OCI-LY3 (cell line): Measurements from ENCODE around the gene PROCR.
"Not testable (repeated sequence)": the region's sequence is repeated elsewhere in the genome, so short reads cannot be mapped to it uniquely, and the experiment has no call there.

Experiments used
- H2AFZ ChIP-seq: fragments of 200-600, 300-600 bp; shearing (Covaris generic); 2 replicates; pipeline ENCODE4 v1.6.0; 2014; ENCODE audit warnings: antibody characterized with exemption, low read depth, low read length
- H3K27ac ChIP-seq: fragments of 200-600, 300-600 bp; sonication (generic); 2 replicates; pipeline ENCODE4 v1.5.1; 2014; ENCODE audit warnings: mild to moderate bottlenecking, low read length, moderate library complexity, mixed read lengths
- H3K27me3 ChIP-seq: fragments of 200-600, 300-600 bp; sonication (generic); 2 replicates; pipeline ENCODE4 v1.6.1; 2014; ENCODE audit warnings: low read depth, low read length, mixed read lengths
- H3K36me3 ChIP-seq: fragments of 200-600, 300-600 bp; sonication (generic); replicated peaks from 2 replicates; pipeline ENCODE3; 2014; ENCODE audit warnings: low read depth, low read length, mixed read lengths
- H3K4me1 ChIP-seq: fragments of 300-600, 200-600 bp; sonication (generic); 2 replicates; pipeline ENCODE4 v1.6.1; 2014; ENCODE audit warnings: low read length, mixed read lengths
- H3K4me2 ChIP-seq: fragments of 200-600, 300-600 bp; sonication (generic); 2 replicates; pipeline ENCODE4 v1.6.1; 2014; ENCODE audit warnings: low read length, mixed read lengths
- H3K4me3 ChIP-seq: fragments of 300-600, 200-600 bp; sonication (generic); 2 replicates; pipeline ENCODE4 v1.5.1; 2014; ENCODE audit warnings: antibody characterized with exemption, mild to moderate bottlenecking, low read length, moderate library complexity
- H3K79me2 ChIP-seq: fragments of 300-600, 200-600 bp; shearing (Covaris generic); 2 replicates; pipeline ENCODE4 v1.6.1; 2014; ENCODE audit warnings: mild to moderate bottlenecking, low read length, mixed read lengths
- H3K9ac ChIP-seq: fragments of 300-600, 200-600 bp; shearing (Covaris generic); 2 replicates; pipeline ENCODE4 v1.6.0; 2014; ENCODE audit warnings: mild to moderate bottlenecking, low read length, moderate library complexity
- H3K9me3 ChIP-seq: fragments of 200-600, 300-600 bp; shearing (Covaris generic); 2 replicates; pipeline ENCODE4 v1.6.1; 2014; ENCODE audit warnings: low read length, mixed read lengths; ENCODE audit not compliant: insufficient read depth
- H4K20me1 ChIP-seq: fragments of 200-600, 300-600 bp; sonication (generic); 2 replicates; pipeline ENCODE4 v1.6.1; 2016; ENCODE audit warnings: low read length, mixed read lengths; ENCODE audit not compliant: insufficient read depth
- CTCF ChIP-seq: fragments of 200-600, 300-600 bp; sonication (generic); IDR thresholded peaks from 2 replicates; pipeline ENCODE4 v1.5.1; 2014; ENCODE audit warnings: antibody characterized with exemption, low read length, low read depth
- EZH2phosphoT487 ChIP-seq: fragments of 200-600 bp; shearing (Covaris generic); IDR thresholded peaks from 2 replicates; pipeline ENCODE4 v1.6.1; 2018; ENCODE audit warnings: antibody characterized with exemption, mixed run types, low read depth

Gene PROCR

DNA sequence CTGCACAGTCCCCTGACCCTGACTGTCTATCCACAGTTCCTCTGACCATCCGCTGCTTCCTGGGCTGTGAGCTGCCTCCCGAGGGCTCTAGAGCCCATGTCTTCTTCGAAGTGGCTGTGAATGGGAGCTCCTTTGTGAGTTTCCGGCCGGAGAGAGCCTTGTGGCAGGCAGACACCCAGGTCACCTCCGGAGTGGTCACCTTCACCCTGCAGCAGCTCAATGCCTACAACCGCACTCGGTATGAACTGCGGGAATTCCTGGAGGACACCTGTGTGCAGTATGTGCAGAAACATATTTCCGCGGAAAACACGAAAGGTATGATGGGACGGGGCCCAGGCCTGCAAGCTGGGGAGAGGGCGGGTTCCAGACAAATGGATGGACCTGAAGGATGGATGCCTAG lies 4.3 kb downstream of the PROCR start:
- Histone ChIP-seq H3K36me3 (no peaks in the 10 kb centered on the region), H3K4me2 (no peak overlapping the region), H2AFZ (no peak overlapping the region), H3K4me1 (peaks cover 9% of the 10 kb centered on the region; the same call in 1 of the 2 replicates), H3K4me3 (no peak overlapping the region), H3K27ac (no peak overlapping the region), H3K79me2 (no peaks in the 10 kb centered on the region), H3K9me3 (no peaks in the 10 kb centered on the region), H3K9ac (no peak overlapping the region), H3K27me3 (no peaks in the 10 kb centered on the region), H4K20me1 (no peaks in the 10 kb centered on the region)
- TF ChIP-seq EZH2phosphoT487 (no peak), CTCF (no peak)

GRCh38 chr20:35179292-35180212 lies 7.7 kb downstream of the PROCR start:
- no peaks in the 10 kb centered on the region for H3K36me3 ChIP-seq
- no peak overlapping the region for H3K4me3 ChIP-seq
- no peaks in the 10 kb centered on the region for H3K4me1 ChIP-seq
- H4K20me1 ChIP-seq: no peaks in the 10 kb centered on the region
- TF ChIP-seq EZH2phosphoT487: no peak
- TF ChIP-seq CTCF: no peak
- no peak overlapping the region for H3K4me2 ChIP-seq
- no peaks in the 10 kb centered on the region for H3K79me2 ChIP-seq
- H3K9me3 ChIP-seq: no peaks in the 10 kb centered on the region
- no peak overlapping the region for H3K27ac ChIP-seq
- H3K27me3 ChIP-seq: peaks cover 3% of the 10 kb centered on the region; the same call in 1 of the 2 replicates
- H3K9ac ChIP-seq: no peak overlapping the region
- H2AFZ ChIP-seq: no peak overlapping the region

GRCh38 chr20:35180266-35180665 lies 8.4 kb downstream of the PROCR start:
- Histone ChIP-seq H3K27me3 (peaks cover 3% of the 10 kb centered on the region; the same call in 1 of the 2 replicates), H3K4me3 (no peak overlapping the region), H3K27ac (no peak overlapping the region), H3K9me3 (no peaks in the 10 kb centered on the region), H4K20me1 (no peaks in the 10 kb centered on the region), H3K79me2 (no peaks in the 10 kb centered on the region), H3K4me1 (no peaks in the 10 kb centered on the region), H3K36me3 (no peaks in the 10 kb centered on the region), H2AFZ (no peak overlapping the region), H3K4me2 (no peak overlapping the region), H3K9ac (no peak overlapping the region)
- TF ChIP-seq CTCF: no peak
- no peak for TF ChIP-seq EZH2phosphoT487

GRCh38 chr20:35181731-35182130 lies 9.9 kb downstream of the PROCR start:
- Histone ChIP-seq H4K20me1 (no peaks in the 10 kb centered on the region), H3K4me2 (no peak overlapping the region), H3K27me3 (peaks cover 3% of the 10 kb centered on the region; the same call in 1 of the 2 replicates), H3K79me2 (no peaks in the 10 kb centered on the region), H3K9ac (no peak overlapping the region), H2AFZ (no peak overlapping the region), H3K4me1 (no peaks in the 10 kb centered on the region), H3K4me3 (no peak overlapping the region), H3K9me3 (no peaks in the 10 kb centered on the region), H3K27ac (no peak overlapping the region), H3K36me3 (no peaks in the 10 kb centered on the region)
- TF ChIP-seq EZH2phosphoT487 (no peak), CTCF (no peak)

DNA sequence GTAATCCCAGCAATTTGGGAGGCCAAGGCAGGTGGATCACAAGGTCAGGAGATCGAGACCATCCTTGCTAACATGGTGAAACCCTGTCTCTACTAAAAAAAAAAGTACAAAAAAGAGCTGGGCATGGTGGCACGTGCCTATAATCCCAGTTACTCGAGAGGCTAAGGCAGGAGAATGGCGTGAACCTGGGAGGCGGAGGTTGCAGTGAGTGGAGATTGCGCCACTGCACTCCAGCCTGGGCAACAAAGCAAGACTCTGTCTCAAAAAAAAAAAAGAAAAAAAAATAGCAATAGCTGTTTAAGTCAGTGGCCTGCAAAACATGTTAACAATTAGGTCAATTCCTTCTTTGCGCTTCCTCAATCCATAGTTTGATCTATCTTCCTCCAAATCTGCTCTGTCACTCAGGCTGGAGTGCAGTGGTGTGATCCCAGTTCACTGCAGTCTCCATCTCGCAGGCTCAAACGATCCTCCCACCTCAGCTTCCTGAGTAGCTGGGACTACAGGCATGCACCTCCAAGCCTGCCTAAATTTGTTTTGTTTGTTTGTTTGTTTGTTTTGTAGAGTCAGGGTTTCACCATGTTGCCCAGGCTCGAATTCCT lies 14.9 kb downstream of the PROCR start:
- H2AFZ ChIP-seq, H3K36me3 ChIP-seq, H3K27me3 ChIP-seq, H3K9ac ChIP-seq, H3K4me2 ChIP-seq, H3K9me3 ChIP-seq, H3K79me2 ChIP-seq, H3K4me3 ChIP-seq, H4K20me1 ChIP-seq, H3K4me1 ChIP-seq, H3K27ac ChIP-seq: not testable (repeated sequence)
